Left colon (tissue), 2 donors: Measurements from ENCODE around the gene CEP112. TPM values are rescaled to one million over a fixed set of nuclear protein-coding genes. Genes with fewer than 3 reads are reported as not detected.
A peak's percentile ranks its signal among the peaks of the same experiment; 100 is the strongest.

Source experiments
- ATAC-seq: fragments of 200-7000 bp; cut with Tn5 transposase; one replicate; pipeline ENCODE4 v1.9.1; 2020; ENCODE audit warnings: mild to moderate bottlenecking, moderate library complexity
- DNase-seq, 2 donors: peaks; one replicate each; pipeline ENCODE4 v3.0.0-alpha.2; 2020
- intact Hi-C, 2 donors: fragments of 100-400 bp; cut with DNase I in 1 of 2; cut with micrococcal nuclease in 1 of 2; formaldehyde crosslinking; loops; one replicate each; pipeline versions ENCODE4 v1.11.2 to v1.14.0; 2022; cut with DNase I, micrococcal nuclease
- total RNA-seq, 2 donors: library from RNA; stranded (reverse); fragmentation: NEBNext Ultra II Directional; extraction: Animal tissue kit (Norgen Biotek cat#: 25700); gene quantifications; one replicate each; pipeline ENCODE4 v1.2.1, GENCODE V29; 2021
- donor health status: DM: no; HTN: no; CAD: no.
- donor health status: DM: yes; HTN: yes; CAD: no.

The CEP112 gene
- total RNA-seq, 2 donors from 2014 or later: 4.5 to 8.1 TPM

DNA sequence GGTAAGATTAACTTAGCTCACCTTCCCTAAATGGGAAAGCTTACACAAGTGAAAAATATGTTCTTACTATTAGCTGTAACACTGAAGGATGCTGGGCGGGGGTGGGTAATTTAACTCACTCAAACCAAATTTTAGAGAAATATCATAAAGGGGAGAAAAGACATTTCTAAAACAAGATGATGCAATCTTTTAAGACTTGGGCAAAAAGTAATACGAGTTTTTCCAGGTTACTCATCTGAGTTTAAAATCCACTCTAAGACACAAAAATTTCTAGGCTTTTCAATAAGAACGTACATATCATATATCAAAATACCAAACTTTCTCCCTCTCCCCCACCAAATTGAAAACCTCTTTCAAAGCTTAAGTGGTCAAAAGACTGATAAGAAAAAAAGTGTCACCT is 228.8 kb downstream of the CEP112 start:
- no peak for DNase-seq
- intact Hi-C loops: no loop called here
- no peak for ATAC-seq

DNA sequence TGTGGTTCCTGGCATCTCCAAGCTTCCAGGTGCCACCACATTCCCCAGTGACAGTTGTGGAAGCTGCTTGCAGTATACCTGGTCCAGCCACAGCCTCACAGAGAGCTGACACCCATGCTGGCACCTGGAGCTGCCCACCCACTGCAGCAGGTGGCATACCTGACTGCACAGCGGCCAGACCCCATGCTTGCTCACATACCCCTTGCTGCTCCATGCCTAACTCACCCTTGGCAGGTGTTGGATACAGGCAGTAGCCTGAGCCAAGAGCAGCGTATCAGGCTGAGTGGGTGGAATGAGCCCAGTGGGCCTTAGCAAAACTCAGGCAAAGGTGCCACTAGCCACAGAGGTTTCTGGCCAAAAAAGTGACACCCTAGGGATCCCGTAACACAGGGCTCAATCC is 232.3 kb downstream of the CEP112 start:
- no peak for DNase-seq
- intact Hi-C loops: no loop called here
- ATAC-seq: no peak

DNA sequence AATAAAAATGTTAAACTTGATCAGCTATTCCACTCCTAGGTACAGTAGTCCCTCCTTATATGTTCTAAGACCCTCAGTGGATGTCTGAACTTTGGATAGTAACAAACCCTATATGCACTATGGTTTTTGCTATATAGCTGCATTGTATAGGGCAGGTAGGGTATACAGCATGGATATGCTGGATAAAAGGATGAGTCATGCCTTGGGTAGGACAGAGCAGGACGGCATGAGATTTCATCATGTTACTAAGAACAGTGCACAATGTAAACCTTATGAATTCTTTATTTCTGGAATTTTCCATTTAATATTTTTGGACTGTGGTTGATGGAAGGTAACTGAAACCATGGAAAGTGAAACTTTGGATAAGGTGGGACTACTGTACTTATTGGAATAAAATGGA is 235.1 kb downstream of the CEP112 start:
- DNase-seq (no peak), ATAC-seq (no peak)
- intact Hi-C loops: no loop called here

DNA sequence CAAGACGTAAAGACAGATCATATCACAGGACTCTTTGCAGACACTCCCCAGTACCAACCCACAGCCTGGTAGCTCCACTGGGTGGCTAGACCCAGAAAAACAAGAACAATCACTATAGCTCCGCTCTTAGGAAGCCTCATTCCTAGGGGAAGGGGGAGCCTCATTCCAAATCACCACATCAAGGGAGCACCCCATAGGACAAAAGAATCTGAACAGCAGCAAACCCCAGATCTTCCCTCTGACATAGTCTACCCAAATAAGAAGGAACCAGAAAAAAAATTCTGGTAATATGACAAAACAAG is 237.8 kb downstream of the CEP112 start:
- no peak for DNase-seq

DNA sequence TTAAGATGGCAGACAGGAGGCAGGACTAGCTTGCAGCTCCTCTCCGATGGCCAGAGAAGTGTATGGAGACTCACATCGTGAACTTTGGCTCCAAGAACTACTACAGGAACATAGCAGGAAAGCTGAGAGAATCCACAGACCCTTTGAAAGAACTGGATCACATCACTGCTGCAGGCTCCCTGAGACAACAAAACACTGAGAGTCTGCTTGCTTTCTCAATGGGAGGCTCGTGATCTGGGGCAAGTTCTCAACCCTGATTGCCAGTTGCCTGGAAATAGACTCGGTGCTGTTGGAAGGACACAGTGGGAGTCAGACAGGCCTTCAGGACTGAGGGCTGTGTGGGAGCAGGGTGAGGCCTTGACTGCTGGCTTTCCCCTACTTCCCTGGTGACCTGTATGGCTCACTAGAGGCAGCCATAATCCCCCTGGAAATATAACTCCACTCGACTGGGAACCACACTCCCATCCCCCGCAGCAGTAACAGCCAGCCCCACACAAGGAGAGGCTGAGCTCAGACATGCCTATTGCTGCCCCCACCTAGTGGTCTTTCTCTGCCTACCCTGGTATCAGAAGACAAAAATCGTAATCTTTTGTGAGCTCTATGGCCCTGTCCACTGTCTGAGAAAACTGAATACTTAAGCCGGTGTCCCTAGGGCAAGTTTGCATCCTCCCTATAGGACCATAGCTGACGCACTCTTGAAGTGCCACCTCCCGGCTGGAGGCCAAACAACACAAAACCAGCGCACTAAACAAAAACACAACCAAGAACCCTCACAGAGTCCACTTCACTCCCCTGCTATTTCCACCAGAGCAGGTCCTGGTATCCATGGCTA is 238.4 kb downstream of the CEP112 start:
- DNase-seq (no peak), ATAC-seq (no peak)
- intact Hi-C loops: no loop called here

More for the DNA sequence above, 237.8 kb downstream of the CEP112 start:
- no peak for ATAC-seq
- intact Hi-C loops: no loop called here

DNA sequence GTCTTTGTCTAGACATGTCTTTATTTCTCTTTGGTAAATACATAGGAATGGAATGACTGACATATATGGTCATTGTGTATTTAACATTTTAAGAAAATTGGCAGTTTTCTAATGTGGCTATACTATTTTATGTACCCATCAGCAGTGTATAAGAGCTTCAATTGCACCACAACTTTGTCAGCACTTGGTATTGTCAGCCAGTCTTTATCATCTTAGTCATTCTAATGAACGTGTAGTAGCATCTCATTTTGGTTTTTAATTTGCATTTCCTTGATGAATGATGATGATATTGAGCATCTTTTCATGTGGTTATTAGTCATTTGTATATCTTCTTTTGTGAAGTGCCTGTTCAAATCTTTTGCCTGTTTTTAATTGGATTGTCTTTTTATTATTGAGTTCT is 239.3 kb downstream of the CEP112 start:
- DNase-seq (no peak), ATAC-seq (no peak)
- intact Hi-C loops: no loop called here

DNA sequence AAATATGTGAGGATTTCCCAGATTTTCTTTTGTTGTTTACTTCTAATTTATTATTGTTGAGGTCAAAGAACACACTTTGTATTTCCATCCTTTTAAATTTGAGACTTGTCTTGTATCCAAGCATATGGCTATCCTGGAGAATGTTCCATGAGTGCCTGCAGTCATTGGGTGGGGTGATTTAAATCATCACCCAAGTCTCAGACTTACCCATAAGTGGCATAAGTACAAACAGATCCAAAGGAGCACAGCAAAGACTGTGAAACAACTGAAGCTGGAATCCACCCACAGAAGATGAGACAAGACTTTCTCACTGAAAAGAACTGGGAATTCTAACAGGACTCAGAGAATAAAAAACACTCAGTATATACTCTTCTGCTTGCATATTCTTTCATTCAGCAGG is 239.9 kb downstream of the CEP112 start:
- intact Hi-C loops: no loop called here
- no peak for DNase-seq
- ATAC-seq: no peak

DNA sequence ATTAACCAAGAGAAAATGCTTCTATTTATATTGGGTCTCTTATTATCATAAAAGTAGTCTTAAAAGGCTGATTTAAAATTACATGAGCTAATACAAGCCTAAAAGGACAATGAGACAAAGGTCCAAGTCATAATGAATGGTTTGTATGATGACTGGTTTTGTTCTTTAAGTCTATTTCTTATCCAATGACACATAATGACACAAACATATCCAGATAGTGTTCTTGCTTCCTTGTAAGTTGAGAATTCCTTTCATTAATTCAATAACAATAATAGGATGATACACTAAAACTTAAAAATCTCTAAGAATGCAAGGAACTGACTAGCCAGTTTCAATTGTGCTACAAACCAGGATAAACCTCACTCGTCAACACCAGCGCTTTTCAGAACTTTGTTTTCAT is 244.1 kb downstream of the CEP112 start:
- ATAC-seq: no peak
- no peak for DNase-seq
- intact Hi-C loops: no loop called here

DNA sequence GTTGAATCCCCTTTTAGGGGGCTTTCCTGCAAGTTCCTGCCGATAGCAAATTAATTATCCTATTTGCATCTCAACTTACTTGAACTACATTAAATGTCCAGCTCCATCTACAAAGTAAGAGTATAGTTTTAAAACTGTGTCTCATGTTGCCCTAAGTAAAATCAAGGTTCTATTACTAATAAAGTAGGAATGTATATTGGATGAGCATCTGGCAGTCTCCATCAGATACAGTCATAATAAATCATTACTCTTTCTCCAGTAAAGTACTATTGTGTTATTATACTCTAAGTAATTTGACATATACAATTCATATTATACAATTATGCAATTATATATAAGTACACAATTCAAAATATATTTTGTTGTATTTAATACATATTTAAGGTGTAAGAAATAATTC is 249.3 kb downstream of the CEP112 start:
- no peak for ATAC-seq
- intact Hi-C loops: no loop called here
- no peak for DNase-seq

DNA sequence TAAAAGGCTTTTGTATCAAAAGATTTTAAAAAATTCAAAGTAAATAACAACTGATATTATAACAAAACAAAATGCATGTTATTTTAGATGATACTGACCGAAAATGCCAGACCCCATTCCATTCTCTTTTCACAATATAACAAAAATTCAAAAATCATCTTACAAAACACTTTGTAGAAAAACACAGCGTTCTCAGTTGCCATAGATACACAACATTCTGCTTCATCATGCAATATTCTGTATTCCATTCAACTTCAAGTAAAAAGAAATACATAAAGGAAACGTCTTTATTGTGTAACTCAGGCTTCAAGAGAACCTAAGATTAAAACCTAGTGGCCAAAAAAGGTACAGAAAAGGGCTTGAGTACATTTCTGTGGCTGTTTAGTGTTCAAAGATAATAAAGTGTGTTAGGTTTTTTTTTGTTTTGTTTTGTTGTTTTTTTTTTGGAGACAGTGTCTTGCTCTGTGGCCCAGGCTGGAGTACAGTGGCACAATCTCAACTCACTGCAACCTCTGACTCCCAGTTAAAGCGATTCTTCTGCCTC is 250.5 kb downstream of the CEP112 start:
- DNase-seq: no peak
- intact Hi-C loops: no loop called here
- ATAC-seq: no peak

DNA sequence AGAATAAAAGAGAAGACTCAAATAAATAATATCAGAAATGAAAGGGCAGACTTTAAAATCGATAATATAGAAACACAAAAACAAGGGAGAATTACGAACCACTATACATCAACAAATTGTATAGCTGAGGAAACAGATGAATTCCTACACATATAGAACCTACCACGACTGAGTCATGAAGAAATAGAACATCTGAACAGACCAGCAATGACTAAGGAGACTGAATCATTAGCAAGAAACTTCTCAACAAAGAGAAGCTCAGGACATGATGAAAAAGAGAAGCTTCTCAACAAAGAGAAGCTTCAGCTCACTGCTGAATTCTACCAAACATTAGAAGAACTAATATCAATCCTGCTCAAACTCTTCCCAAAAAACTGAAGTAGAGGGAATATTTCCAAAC is 255.9 kb downstream of the CEP112 start:
- ATAC-seq: no peak

DNA sequence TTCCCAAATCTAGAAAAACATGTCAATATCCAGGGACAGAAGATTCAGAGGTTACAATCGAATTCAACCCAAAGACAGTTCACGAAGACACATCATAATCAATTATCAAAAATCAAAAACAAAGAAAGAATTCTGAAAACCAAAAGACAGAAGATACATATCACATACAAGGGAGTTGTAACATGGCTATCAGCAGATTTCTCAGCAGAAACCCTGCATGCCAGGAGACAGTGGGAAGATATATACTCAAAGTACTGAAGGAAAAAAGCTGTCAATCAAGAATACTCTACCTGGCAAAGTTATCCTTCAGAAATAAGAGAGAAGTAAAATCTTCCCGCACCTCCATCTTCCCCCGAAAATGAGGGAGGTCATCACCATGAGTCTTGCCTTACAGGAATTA is 258.6 kb downstream of the CEP112 start:
- ATAC-seq: no peak
- intact Hi-C loops: no loop called here
- no peak for DNase-seq

More for the DNA sequence above, 255.9 kb downstream of the CEP112 start:
- intact Hi-C loops: no loop called here
- DNase-seq: no peak

DNA sequence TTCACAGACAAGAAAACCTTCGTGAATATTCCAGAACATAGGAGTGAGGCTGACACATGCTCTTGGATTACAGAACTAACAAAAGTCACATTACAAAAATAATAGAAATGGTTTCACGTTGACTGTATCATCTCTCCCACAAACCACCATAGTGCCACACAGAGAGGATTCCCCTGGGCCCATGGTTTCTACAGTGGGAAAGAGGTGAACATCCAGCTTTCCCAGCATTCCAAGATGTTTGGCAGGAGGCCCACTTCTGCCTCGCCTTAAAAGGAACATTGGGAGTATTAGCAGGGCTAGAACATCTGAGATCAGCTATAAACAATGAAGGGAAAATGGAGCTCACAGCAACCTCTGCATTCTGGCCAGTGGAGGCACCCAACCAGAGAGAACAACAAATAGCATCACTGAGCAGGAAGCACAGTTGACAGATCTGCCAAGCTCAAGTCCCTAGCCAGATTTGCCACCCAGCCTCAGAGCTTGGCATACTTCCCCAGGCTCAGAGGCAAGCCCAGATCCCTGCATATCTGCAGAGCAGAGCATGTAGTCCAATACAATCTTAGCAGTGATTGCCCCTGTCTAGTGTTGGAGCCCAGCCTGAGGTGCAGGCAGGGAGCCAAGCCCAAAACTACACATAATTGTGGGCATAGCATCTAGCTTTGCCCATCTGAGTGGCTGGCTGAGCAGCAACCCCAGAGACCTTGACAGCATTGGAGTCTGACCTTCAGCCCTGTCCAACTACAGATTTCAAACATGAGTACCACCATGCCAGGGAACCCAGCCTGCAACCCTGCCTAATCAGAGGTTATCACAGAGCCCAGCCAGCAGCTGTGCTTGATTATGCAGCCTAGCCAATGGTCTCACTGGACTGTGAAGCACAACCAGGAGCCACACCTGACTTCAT is 260.4 kb downstream of the CEP112 start:
- intact Hi-C loops: no loop called here
- ATAC-seq (no peak), DNase-seq (no peak)

DNA sequence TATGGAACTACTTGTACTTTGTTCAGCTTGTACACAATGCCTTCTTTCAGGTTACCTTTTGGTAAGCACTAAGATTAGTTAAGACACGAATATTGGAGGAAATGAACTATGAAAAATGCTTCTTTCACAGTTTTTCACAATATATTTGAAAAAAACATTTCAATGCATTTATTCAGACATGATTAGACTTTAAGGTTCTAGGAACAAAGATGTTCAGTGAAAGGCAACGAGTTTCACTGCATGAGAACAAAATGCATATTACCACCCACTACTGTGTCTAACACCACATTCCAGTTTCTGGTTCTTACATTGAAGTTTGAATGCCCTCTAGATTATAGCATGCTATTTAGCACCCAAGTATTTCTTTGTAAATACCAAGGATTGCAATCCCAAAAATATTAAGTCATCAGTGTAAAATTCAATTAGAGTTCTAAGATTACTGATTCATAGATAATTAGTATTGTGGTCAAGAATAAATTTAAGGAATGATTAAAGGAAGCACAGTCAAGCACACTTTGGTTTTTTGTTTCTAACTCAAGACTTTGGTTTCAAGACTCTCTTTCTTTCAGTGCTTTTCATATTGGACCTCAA is 261.7 kb downstream of the CEP112 start:
- intact Hi-C loops: no loop called here
- ATAC-seq (no peak), DNase-seq (no peak)

DNA sequence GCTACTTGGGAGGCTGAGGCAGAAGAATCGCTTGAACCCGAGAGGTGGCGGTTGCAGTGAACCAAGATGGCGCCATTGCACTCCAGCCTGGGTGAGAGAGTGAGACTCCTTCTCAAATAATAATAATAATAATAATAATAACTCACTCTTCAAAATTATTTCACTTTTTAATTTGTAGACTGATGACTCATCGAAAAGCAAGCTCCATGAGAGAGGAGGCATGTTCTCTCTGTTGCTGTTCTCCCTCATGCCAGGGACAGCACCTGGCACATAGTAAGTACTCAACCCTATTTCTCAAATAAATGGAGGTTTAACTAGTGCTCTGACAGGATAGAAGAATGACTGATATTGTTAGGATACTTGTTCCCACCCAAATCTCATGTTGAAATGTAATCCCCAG is 265.3 kb downstream of the CEP112 start:
- intact Hi-C loops: no loop called here
- DNase-seq: no peak
- ATAC-seq: no peak

DNA sequence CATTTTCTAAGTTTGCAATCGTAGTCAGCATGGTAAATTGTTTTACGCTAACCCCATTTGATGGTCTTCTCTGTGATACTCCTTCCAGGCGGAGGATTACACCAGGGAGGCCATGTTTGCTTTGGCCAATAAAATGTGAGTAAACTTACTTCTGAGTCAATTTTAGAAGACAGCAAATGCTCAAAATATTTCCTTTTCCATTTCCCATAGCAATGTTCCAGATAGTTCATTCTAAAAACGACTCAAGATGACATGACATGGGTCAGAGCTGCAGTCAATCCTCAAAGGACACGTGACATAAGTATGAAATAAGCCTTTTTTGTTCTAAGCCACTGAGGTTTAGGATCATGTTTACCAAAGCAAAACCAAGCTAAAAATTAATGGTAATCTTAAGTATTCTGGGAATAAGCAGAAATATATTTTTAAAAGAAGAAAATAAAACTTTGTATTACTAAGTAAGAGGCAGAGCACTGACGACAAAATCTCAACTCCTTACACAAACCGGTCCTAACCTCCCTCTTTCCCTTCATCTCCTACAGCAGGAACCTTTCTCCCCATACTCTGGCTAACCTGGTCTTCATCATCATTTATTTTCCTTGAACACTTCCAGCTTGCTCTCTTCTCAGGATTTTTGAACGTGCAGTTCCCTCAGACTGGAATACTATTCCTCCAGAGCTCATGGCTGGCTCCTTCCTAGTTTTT is 266.2 kb downstream of the CEP112 start:
- no peak for ATAC-seq
- intact Hi-C loops: no loop called here
- DNase-seq: no peak

DNA sequence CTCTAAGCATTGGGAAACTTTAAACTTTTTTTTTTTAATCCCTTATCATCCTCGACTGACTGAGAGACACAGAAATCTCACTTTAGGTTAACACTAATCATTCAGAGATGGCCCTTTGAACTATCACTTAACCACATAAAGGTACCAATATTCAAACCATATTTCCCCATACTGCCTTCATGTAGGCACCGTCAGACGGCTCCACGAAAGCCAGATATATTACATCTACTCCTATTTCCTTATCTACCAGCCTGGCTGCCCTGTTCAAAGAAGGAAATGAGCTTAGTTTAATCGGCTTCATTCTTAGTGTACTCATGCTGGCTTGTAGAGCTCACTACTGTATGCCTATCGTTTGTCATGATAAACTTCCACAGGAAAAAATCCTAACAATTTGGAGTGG is 270.9 kb downstream of the CEP112 start:
- intact Hi-C loops: no loop called here
- DNase-seq (peak in 1 of 2 donors; percentile 8), ATAC-seq (peak; percentile 100)

DNA sequence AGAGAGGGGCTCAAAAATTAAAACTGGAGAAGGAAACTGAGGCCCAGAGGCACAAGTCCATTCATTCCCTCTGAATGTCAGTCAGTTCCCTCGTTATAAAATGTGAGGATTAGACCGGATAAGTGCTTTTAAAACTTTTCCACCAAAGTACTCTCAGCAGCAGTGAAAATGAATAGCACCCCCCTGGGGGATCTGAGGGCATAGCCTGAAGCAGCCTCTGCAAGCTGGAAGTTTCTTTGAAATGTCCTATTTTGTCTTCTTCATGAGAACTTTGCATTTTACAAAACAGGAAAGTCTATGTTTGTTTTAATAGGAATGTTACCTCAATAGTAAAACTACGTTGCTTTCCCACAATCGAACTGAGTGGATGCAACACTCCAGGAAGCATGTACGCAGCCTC is 273.0 kb downstream of the CEP112 start:
- DNase-seq (no peak), ATAC-seq (no peak)
- intact Hi-C loops: no loop called here

DNA sequence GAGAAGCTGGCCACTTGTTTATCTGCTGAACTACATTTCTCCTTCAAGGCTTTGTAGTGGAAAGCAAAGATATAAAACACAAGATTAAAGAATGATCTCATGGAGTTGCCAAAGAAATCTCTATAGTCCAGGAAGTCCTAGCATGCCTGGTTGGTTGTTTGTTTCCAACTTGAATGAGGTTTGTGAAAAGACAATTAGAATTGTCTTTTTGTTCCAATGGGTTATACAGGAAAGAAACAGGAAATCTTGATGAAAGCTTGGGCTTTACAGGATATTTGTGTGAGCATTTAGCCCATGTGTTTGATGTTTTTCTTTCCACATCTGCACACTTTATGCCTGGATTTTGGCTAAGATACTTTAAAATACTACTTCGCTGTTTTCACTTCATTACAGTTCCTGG is 273.4 kb downstream of the CEP112 start:
- DNase-seq: no peak
- intact Hi-C loops: no loop called here

More for the DNA sequence above, 273.4 kb downstream of the CEP112 start:
- ATAC-seq: no peak
